Mesenchymal stem cell (in vitro differentiated cells and primary cell): ENCODE results near the gene CRADD.

Experiments
- DNase-seq: peaks from one replicate; pipeline ENCODE4 v3.0.0-alpha.2; 2013
- H2AFZ ChIP-seq: one replicate; pipeline ENCODE4 v1.6.1; 2013; ENCODE audit warnings: low read depth, mild to moderate bottlenecking, control low read depth, inconsistent platforms, low read length, moderate library complexity
- H2AK5ac ChIP-seq: 2 replicates; pipeline ENCODE4 v1.6.1; 2013; ENCODE audit warnings: low read length, moderate library complexity, mild to moderate bottlenecking, inconsistent platforms; ENCODE audit not compliant: severe bottlenecking
- H2BK120ac ChIP-seq: one replicate; pipeline ENCODE4 v1.6.1; 2013; ENCODE audit warnings: low read depth, mild to moderate bottlenecking, inconsistent platforms, low read length, moderate library complexity
- H2BK12ac ChIP-seq, 2 experiments: one replicate each; pipeline ENCODE4 v1.6.1; 2013; ENCODE audit warnings: inconsistent platforms in 2 of 2, low read length in 2 of 2, mild to moderate bottlenecking in 2 of 2, moderate library complexity in 2 of 2, control low read depth in 1 of 2
- H2BK15ac ChIP-seq: one replicate; pipeline ENCODE4 v1.6.1; 2013; ENCODE audit warnings: mild to moderate bottlenecking, low read depth, inconsistent platforms; ENCODE audit not compliant: poor library complexity, severe bottlenecking
- H2BK5ac ChIP-seq: 2 replicates; pipeline ENCODE4 v1.6.1; 2013; ENCODE audit warnings: low read depth, mild to moderate bottlenecking, low read length, control low read depth, inconsistent platforms; ENCODE audit not compliant: poor library complexity, severe bottlenecking
- H3K14ac ChIP-seq, 2 experiments: one replicate each; pipeline ENCODE4 v1.6.1; 2013; ENCODE audit warnings: inconsistent platforms in 2 of 2, low read length in 2 of 2, control low read depth in 1 of 2, mild to moderate bottlenecking in 1 of 2, moderate library complexity in 1 of 2
- H3K18ac ChIP-seq, 2 experiments: one replicate each; pipeline ENCODE4 v1.6.1; 2013; ENCODE audit warnings: inconsistent platforms in 2 of 2, low read length in 2 of 2, control low read depth in 1 of 2, low read depth in 1 of 2, mild to moderate bottlenecking in 1 of 2
- H3K23ac ChIP-seq, 2 experiments: one replicate each; pipeline ENCODE4 v1.6.1; 2013; ENCODE audit warnings: inconsistent platforms in 2 of 2, low read length in 2 of 2, mild to moderate bottlenecking in 2 of 2, moderate library complexity in 2 of 2, control low read depth in 1 of 2
- H3K27ac ChIP-seq: 2 replicates; pipeline ENCODE4 v1.5.1; 2013; ENCODE audit warnings: mild to moderate bottlenecking, moderate library complexity, low read length, control low read depth, inconsistent platforms; ENCODE audit not compliant: poor library complexity, severe bottlenecking
- H3K27me3 ChIP-seq, 2 experiments: 2 replicates each; pipeline versions ENCODE4 v1.6.1 to v1.7.0; 2013; ENCODE audit warnings: low read length in 2 of 2, mild to moderate bottlenecking in 2 of 2, moderate library complexity in 2 of 2, control low read depth in 1 of 2, inconsistent platforms in 1 of 2; ENCODE audit not compliant: control insufficient read depth in 1 of 2, insufficient read depth in 1 of 2
- H3K36me3 ChIP-seq, 2 experiments: 2 replicates each; pipeline versions ENCODE4 v1.6.1 to v1.7.0; 2013; ENCODE audit warnings: low read length in 2 of 2, control low read depth in 1 of 2, inconsistent platforms in 1 of 2, low read depth in 1 of 2, mild to moderate bottlenecking in 1 of 2; ENCODE audit not compliant: insufficient read depth in 2 of 2, control insufficient read depth in 1 of 2
- H3K4ac ChIP-seq, 2 experiments: one replicate each; pipeline ENCODE4 v1.6.1; 2013; ENCODE audit warnings: inconsistent platforms in 2 of 2, low read length in 2 of 2, mild to moderate bottlenecking in 2 of 2, moderate library complexity in 2 of 2, control low read depth in 1 of 2, low read depth in 1 of 2
- H3K4me1 ChIP-seq: 2 replicates; pipeline ENCODE4 v1.6.1; 2013; ENCODE audit warnings: low read depth, low read length, control low read depth; ENCODE audit not compliant: control insufficient read depth, insufficient read depth
- H3K4me2 ChIP-seq: 2 replicates; pipeline ENCODE4 v1.6.1; 2013; ENCODE audit warnings: low read length, mild to moderate bottlenecking, inconsistent platforms; ENCODE audit not compliant: poor library complexity, severe bottlenecking
- H3K4me3 ChIP-seq, 2 experiments: 2 replicates each; pipeline versions ENCODE4 v1.5.1 to v1.7.0; 2013; ENCODE audit warnings: low read length in 2 of 2, mild to moderate bottlenecking in 2 of 2, control low read depth in 1 of 2, low read depth in 1 of 2; ENCODE audit not compliant: insufficient read depth in 1 of 2
- H3K79me1 ChIP-seq: replicated peaks from 2 replicates; pipeline ENCODE4 v1.6.1; 2013; ENCODE audit warnings: mild to moderate bottlenecking, control low read depth, low read length, inconsistent platforms; ENCODE audit not compliant: poor library complexity, severe bottlenecking
- H3K9ac ChIP-seq: 2 replicates; pipeline ENCODE4 v1.7.0; 2013; ENCODE audit warnings: mild to moderate bottlenecking, low read length, moderate library complexity
- H3K9me3 ChIP-seq: 2 replicates; pipeline ENCODE4 v1.7.0; 2013; ENCODE audit warnings: mild to moderate bottlenecking, low read length; ENCODE audit not compliant: control insufficient read depth
- H4K8ac ChIP-seq: one replicate; pipeline ENCODE4 v1.6.1; 2013; ENCODE audit warnings: inconsistent platforms, mild to moderate bottlenecking, low read length, moderate library complexity
- H4K91ac ChIP-seq: one replicate; pipeline ENCODE4 v1.6.1; 2013; ENCODE audit warnings: mild to moderate bottlenecking, low read length, inconsistent platforms
- WGBS: methylation state at CpG from one replicate; pipeline ENCODE4 v1.1.7; 2013; ENCODE audit warnings: mixed read lengths; 5-methylcytosine and 5-hydroxymethylcytosine counted together

Gene CRADD

GRCh38 chr12:93824514-93825500 is 147.6 kb downstream of the CRADD start:
- Histone ChIP-seq H4K91ac (no peak overlapping the region), H3K4ac (no peak overlapping the region), H3K18ac (peak overlapping the region in 1 of 2 experiments; percentile 44), H3K23ac (no peak overlapping the region), H2AK5ac (no peak overlapping the region), H3K79me1 (peaks cover 1% of the 10 kb centered on the region), H3K36me3 (no peaks in the 10 kb centered on the region), H3K9ac (no peak overlapping the region), H3K27me3 (no peaks in the 10 kb centered on the region), H3K4me2 (peak overlapping the region; percentile 51), H2BK15ac (no peak overlapping the region), H3K14ac (no peak overlapping the region), H2BK12ac (no peak overlapping the region), H2BK5ac (no peak overlapping the region), H3K4me1 (no peaks in the 10 kb centered on the region), H3K27ac (no peak overlapping the region), H3K4me3 (no peak overlapping the region), H2AFZ (no peak overlapping the region), H2BK120ac (no peak overlapping the region), H3K9me3 (no peaks in the 10 kb centered on the region), H4K8ac (peak overlapping the region; percentile 68)
- 57% methylated on average over 8 of the region's 11 CpGs for WGBS
- DNase-seq, result peak; percentile 52

GRCh38 chr12:93825501-93825888 is 148.3 kb downstream of the CRADD start:
- no peak overlapping the region for H2BK15ac ChIP-seq
- no peak overlapping the region for H2BK12ac ChIP-seq
- H4K8ac ChIP-seq, result no peak overlapping the region
- H3K79me1 ChIP-seq, result peaks cover 1% of the 10 kb centered on the region
- peak overlapping the region; percentile 6 for H3K9ac ChIP-seq
- H3K14ac ChIP-seq, result no peak overlapping the region
- no peaks in the 10 kb centered on the region for H3K36me3 ChIP-seq
- WGBS, result 98% methylated on average over 3 of the region's 3 CpGs
- no peaks in the 10 kb centered on the region for H3K27me3 ChIP-seq
- H3K4me3 ChIP-seq, result peak overlapping the region in 1 of 2 experiments; percentile 5
- H3K23ac ChIP-seq, result no peak overlapping the region
- H2AFZ ChIP-seq, result no peak overlapping the region
- H3K4me1 ChIP-seq, result no peaks in the 10 kb centered on the region
- H3K4ac ChIP-seq, result no peak overlapping the region
- H2BK5ac ChIP-seq, result no peak overlapping the region
- no peak overlapping the region for H2AK5ac ChIP-seq
- H3K27ac ChIP-seq, result no peak overlapping the region
- H3K4me2 ChIP-seq, result no peak overlapping the region
- H4K91ac ChIP-seq, result no peak overlapping the region
- no peaks in the 10 kb centered on the region for H3K9me3 ChIP-seq
- DNase-seq, result no peak
- no peak overlapping the region for H3K18ac ChIP-seq
- H2BK120ac ChIP-seq, result no peak overlapping the region

- Histone ChIP-seq H3K27ac (no peak overlapping the region), H3K9ac (peak overlapping the region; percentile 6), H3K79me1 (peaks cover under 1% of the 10 kb centered on the region), H2AFZ (no peak overlapping the region), H4K91ac (no peak overlapping the region), H2BK5ac (no peak overlapping the region), H2BK120ac (no peak overlapping the region), H3K23ac (no peak overlapping the region), H4K8ac (no peak overlapping the region), H3K4me1 (no peaks in the 10 kb centered on the region), H3K4me2 (no peak overlapping the region), H2BK12ac (no peak overlapping the region), H3K9me3 (no peaks in the 10 kb centered on the region), H2AK5ac (no peak overlapping the region), H3K4me3 (peak overlapping the region in 1 of 2 experiments; percentile 5), H3K18ac (no peak overlapping the region), H3K14ac (no peak overlapping the region), H2BK15ac (no peak overlapping the region), H3K4ac (no peak overlapping the region), H3K36me3 (no peaks in the 10 kb centered on the region), H3K27me3 (no peaks in the 10 kb centered on the region)
- DNase-seq, result no peak
- WGBS, result 85% methylated on average over 5 of the region's 6 CpGs
Observed at GRCh38 chr12:93825931-93826555, 148.9 kb downstream of the CRADD start.

- Histone ChIP-seq H4K8ac (no peak overlapping the region), H2BK12ac (no peak overlapping the region), H2BK120ac (no peak overlapping the region), H2BK5ac (no peak overlapping the region), H3K36me3 (no peaks in the 10 kb centered on the region), H2BK15ac (no peak overlapping the region), H3K18ac (no peak overlapping the region), H3K4ac (no peak overlapping the region), H3K14ac (no peak overlapping the region), H3K27ac (no peak overlapping the region), H3K4me1 (no peaks in the 10 kb centered on the region), H2AK5ac (no peak overlapping the region), H3K27me3 (no peaks in the 10 kb centered on the region), H3K4me3 (no peak overlapping the region), H4K91ac (no peak overlapping the region), H3K4me2 (no peak overlapping the region), H3K23ac (no peak overlapping the region), H2AFZ (no peak overlapping the region), H3K79me1 (no peaks in the 10 kb centered on the region), H3K9me3 (no peaks in the 10 kb centered on the region), H3K9ac (no peak overlapping the region)
- 81% methylated on average over 6 of the region's 6 CpGs for WGBS
- DNase-seq, result no peak
Observed at GRCh38 chr12:93827179-93827578, 150.0 kb downstream of the CRADD start.
